SHP77 treated with DMSO at 0.1 percent for 48 hours (cell line): ENCODE data around the gene ORAI3.
"Not testable (repeated sequence)": the region's sequence is repeated elsewhere in the genome, so short reads cannot be mapped to it uniquely, and the experiment has no call there.

Experiments
- DNase-seq: peaks from one replicate; lab custom pipeline; 2025; lab: John Stamatoyannopoulos, UW

Gene ORAI3

DNA sequence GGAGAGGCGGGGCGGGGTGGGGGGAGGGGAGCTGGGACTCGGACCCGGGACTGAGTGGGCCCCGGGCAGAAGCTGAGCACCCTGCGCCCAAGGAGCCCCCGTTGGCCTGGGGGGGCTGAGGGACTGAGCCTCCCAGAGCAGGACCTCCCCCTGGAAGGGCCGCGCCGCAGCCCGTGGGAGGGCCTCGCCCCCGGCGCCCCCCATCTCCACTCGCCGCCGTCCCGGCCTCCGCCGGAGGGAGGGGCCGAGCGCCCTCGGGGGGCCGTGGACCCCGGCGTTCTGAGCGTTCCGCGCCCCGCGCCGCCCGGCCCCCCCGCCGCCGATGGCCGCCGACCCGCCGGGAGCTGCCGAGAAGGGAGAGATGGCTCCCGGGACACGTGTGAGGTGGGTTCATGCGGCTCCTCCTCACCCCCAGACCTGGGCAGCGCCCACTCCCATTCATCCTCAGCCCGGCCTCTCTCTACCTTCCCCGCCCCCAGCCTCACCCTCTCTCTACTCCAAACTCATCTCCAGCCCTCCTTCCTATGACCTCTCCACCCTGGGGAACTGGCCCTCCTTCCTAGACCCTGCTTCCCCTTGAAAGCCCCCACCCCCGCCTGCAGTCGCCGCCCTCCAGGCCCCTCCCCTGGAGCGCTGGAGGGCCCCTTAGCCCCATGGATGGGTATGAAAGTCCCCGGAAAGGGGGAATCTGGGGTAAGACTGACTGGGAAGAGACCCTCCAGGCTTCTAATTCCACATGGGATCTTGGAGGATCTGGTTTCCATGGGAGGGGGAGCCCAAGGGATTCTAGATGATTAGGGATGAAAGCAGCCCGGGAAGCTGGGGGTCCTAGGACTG is 24.6 kb upstream of the ORAI3 start:
- no peak for DNase-seq

DNA sequence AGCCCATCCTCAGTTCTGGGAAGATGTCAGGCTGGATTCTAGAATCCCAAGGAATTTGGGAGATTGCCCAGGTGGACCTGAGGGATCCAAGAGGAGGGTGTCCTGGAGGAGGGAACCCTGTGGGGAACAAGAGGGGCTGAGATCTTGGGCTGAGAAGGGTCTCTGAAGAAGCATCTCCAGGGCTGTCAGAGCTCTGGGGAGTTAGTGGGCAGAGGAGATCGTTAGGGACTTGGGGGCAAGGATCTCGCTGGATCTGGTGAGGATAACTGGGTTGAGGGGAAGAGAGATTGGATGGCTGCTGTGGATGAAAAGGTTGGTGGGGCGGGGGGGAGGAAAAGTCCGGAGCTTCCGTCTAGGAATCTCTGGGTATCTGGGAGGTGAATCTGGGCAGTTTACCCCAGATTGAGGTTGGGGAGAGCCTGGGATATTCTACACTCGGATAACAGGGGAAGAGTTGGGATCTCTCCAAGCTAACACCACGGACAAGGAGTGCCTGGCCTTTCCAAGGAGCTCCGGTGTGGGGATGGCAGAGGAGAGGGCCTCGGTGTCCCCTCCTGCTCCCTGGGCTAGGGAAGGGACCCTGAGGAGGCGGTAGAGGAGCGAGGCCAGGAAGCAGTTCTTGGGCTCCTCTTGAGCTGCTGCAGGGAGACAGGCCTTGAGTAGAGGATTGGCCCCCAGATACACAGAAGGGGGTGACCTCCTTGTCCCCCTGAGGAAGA is 23.8 kb upstream of the ORAI3 start:
- no peak for DNase-seq

DNA sequence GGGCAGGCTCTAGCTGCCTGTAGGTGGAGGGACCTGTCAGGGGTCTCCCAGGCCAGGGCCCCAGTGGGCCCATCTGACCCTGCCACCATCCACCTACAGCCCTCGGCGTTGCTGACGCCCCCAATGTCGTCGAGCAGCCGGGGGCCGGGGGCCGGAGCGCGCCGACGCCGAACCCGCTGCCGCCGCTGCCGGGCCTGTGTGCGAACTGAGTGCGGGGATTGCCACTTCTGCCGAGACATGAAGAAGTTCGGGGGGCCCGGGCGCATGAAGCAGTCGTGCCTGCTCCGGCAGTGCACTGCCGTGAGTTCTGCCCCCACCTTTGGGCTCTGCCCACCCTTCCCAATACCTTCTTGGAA is 23.3 kb upstream of the ORAI3 start:
- DNase-seq = no peak

DNA sequence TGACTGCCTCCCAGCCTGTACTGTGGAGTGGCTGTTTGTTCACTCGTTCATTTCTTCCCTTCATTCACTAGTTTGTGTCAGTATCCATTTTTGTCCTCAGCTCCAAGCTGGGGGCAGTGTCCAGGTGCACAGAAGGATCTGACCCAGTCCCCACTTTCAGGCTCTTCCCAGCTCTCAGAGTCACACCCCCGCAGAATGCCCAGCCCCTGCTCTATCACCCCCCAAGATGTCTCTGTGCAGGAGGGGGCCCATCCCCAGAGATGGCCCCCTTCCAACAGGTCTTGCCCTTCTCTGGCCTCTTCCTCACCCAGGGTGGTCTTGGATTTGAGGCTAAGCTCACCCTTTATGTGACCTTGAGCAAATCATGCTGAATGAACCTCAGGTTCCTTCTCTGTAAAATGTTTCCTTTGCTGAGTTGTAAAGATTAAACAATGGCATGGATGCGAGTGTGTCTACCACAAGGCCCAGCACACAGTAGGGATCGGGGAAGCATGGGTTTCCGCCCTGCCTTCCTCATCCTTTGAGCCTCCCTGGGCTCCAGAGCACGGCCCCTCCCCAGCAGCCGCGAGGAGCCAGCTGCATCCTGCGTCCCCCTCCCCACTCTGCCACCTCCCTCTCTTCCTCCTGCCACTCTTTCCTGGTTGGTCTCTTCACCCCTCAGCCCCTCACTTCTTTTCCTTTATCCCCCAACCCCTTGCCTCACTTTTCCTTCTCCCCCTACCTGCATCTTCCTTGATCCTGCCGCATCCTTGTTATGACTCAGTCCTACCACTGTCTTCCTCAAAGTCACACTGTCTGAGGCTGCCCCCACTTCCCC is 22.7 kb upstream of the ORAI3 start:
- DNase-seq = no peak

DNA sequence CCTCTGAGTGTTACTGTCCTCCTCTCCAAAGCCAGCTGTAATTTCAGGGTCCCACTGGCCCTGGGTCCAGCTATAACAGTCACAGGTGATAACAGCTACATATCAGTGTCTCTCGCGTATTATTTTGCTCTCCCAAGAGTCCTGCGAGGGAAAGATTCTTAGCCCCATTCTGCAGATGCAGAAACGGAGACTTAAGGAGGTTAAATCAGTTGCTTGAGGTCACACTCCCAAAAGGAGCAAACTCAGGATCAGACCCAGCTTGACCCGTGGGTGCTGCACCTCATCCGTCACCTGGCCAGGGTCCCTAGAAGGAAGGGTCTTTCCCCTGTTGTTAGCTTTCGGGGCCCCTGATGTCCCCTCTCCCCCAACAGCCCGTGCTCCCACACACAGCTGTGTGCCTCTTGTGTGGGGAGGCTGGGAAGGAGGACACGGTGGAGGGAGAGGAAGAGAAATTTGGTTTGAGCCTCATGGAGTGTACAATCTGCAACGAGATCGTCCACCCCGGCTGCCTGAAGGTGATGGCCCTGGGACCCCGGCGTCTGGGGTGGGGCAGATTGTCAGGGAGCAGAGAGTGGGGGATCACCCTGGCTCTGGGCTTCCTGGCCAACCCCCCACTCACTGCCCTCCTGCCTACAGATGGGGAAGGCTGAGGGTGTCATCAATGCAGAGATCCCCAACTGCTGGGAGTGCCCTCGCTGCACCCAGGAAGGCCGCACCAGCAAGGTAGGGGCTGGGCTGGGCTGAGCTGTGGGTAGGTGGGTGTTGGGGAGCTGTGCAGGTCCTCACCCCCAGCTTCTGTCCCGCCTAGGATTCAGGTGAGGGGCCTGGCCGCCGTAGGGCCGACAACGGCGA is 21.7 kb upstream of the ORAI3 start:
- DNase-seq = no peak

DNA sequence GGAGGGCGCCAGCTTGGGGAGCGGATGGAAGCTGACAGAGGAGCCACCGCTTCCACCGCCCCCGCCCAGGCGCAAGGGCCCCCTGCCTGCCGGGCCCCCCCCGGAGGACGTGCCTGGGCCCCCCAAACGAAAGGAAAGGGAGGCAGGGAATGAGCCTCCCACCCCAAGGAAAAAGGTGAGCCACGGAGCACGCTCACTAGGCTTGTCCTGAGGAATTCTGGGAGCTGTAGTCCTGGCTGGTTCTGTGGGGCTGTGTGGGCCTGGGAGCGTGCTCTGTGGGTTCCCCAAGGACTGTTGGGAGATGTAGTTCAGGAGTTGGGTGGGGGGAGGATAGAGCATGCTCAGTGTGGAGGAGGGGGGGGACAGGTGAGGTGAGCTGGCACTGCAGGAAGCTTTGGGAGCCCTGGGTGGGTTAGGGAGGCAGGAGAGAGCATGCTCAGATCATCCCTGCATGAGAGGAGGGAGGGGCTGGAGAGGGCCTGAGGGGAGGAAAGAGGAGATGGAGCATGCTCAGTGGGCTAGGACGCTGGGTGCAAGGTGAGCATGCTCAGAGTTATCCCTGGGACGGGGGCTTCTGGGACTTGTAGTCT is 21.0 kb upstream of the ORAI3 start:
- DNase-seq = peak; percentile 36

DNA sequence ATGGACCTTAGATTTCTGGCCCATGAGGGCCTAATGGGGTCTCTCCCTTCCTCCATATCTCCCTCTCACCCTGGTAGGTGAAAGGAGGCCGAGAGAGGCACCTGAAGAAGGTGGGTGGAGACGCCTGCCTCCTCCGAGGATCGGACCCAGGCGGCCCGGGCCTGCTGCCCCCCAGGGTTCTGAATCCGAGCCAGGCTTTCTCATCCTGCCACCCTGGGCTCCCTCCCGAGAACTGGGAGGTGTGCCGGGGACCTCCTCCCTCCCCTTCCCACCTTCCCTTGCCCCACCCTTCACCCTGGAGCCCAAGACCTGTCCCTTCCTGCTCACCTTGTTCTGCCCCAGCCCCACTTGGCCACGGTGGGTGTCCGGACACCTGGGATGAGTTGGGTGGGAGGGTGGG is 20.5 kb upstream of the ORAI3 start:
- no peak for DNase-seq

DNA sequence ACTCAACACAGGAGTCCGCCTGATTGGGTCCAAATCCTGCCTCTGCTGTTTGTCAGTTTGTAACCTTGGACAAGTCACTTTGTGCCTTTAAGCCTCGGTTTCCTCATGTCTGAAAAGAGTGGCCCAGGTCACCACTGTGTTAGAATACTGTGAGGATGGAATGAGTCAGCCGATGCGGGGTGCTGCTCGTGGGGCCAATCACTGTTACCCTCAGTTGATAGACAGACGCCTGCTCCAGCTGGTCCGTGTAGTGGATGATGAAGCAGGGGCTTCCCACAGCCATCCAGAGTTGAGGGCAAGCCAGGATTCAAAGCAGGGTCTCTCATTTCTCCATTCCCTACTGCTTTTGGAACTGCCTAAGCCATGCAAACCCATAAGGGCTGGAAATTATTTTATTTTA is 19.7 kb upstream of the ORAI3 start:
- no peak for DNase-seq

DNA sequence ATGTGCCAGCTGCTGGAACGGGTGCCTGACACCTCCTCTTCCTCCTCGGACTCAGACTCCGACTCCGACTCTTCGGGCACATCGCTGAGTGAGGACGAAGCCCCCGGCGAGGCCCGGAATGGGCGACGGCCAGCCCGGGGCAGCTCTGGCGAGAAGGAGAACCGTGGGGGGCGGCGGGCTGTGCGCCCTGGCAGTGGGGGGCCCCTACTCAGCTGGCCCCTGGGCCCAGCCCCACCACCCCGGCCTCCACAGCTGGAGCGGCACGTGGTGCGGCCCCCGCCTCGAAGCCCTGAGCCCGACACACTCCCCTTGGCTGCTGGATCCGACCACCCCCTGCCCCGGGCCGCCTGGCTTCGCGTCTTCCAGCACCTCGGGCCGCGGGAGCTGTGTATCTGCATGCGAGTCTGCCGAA is 18.7 kb upstream of the ORAI3 start:
- DNase-seq = no peak

DNA sequence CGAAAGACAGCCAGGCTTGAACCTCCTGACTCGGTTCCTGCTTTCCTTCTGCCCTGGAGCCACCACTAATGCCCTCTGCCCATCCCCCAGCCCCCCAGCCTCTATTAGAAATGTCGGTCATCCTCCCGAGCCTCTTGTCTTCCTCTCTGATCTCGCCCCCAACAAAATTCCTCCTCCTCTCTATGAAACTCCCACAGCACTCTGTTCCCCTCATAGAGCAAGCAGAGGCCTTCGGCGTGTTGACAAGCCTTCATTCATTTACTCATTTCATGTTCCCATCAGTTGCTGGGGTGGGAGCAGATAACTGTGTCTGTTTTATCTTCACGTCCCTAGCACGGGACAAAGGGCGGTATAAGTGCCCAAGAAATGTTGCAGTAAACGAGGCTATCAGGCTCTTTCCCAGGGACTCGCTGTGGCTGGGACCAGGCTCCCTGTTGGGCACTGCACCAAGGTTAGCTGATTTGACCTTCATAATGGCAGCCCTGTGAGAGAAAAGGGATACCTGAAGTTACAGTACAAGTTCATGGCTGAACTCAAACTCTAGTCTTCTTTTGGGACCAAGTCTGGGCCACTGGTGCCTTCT is 17.7 kb upstream of the ORAI3 start:
- no peak for DNase-seq

DNA sequence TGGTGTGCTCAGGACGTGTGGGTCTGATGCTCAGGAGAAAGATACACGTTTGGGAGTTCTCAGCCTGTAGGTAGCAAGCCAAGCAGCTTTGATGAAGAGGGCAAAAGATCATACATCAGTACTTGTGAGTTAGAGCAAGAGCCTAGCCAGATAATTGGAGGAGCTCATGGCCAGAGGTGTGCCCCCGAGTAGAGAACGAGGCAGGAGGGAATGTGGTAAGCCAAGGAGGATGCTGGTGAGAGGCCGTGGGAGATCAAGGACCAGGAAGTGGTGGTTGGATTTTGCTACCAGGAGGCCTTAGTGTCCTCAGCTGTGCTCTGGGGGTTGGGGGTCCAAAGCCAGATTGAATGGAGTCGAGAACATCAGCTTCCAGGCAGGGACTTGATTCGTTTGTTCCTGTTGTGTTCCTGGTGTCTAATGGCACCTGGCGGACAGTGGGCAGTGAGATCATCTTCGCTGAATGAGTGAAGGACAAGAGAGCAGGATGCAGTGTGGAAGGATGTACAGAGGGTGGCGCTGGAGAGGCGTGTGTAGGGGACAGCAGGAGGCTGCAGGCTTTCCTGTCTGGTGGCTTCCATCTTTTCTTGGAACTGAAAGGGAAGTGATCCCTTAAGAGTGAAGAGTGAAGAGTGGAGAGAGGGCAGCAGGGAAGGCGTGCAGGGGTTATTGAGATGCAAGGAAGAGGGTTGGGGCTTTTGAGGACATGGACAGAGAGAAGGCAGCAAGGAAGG is 13.9 kb upstream of the ORAI3 start:
- DNase-seq = peak; percentile 66

DNA sequence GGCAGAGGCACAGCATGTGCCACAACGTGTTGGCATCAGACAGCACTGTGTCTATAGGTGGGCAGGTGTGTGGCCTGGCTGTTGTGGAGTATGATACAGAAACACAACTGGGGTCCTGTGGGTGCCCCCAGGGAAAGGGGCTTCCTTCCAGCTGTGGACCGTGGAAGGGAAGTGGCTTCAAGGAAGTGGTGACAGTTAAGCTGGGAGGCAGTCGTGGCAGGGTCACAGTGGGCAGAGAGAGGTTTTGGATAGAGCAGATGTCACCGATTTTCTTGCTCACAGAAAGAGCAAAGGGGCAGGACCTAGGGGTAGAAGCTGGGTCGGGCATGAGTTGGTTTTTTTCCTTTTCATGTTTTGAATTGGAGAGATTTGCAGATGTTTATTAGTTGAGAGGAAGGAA is 11.2 kb upstream of the ORAI3 start:
- no peak for DNase-seq

DNA sequence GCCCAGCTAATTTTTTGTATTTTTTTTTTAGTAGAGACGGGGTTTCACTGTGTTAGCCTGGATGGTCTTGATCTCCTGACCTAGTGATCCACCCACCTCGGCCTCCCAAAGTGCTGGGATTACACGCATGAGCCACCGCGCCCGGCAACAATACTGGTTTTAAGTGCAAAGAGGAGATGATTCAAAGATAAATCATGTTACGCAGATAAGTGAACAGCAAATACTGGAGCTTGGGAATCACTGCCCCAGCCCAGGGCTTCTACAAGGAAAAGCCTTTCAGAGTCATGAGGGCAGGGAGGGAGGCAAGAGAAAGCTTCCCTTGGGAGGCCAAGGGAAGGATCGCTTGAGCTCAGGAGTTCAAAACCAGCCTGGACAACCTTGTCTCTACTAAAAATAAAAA is 9.3 kb upstream of the ORAI3 start:
- not testable (repeated sequence) for DNase-seq

DNA sequence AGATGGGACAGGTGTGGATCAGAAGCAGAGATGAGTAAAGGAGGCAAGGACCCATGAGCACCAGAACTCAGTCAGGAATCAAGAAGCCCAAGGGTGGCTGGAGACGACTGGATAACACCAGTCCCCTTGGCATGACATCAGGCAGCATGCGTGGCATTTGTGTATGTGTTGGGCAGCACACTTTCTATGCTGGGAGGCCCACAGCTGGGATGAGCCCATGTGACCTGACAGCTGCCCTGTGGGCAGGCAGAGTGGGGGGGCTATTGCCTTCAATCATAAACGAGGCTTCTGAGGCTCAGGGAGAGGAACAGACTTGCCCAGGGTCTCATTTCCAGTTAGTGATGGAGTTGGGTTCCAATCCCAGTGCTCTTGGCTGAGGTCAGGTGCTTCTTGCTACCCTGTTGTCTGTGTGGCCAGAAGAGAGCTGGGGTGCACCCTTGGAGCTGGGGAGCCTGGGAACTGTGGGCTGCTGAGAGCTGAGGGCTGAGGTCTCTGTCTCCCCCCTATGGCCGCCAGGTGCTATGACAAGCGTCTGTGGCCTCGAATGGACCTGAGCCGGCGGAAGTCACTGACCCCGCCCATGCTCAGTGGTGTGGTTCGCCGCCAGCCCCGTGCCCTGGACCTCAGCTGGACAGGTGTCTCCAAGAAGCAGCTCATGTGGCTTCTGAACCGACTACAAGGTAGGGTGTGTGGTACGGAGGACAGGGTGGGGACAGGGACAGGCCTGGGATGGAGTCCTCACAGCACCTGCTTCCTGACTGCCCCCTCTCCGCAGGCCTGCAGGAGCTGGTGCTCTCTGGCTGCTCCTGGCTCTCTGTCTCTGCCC is 7.1 kb upstream of the ORAI3 start:
- peak; percentile 74 for DNase-seq

DNA sequence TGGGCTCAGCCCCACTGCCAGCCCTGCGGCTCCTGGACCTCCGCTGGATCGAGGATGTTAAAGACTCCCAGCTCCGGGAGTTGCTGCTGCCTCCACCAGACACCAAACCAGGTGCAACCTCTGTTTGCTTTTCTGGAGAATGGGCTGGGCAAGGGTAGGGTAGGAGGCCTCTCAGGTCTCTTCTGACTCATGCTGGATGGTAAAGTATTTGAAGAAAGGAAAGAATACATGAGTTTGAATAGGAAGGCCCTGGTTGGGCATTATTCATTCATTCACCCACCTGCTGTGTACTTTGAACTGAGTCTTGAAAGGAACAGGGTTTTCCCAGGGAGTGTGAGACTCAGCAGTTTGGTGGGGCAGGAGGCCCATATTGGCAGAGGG is 6.5 kb upstream of the ORAI3 start:
- DNase-seq = no peak

DNA sequence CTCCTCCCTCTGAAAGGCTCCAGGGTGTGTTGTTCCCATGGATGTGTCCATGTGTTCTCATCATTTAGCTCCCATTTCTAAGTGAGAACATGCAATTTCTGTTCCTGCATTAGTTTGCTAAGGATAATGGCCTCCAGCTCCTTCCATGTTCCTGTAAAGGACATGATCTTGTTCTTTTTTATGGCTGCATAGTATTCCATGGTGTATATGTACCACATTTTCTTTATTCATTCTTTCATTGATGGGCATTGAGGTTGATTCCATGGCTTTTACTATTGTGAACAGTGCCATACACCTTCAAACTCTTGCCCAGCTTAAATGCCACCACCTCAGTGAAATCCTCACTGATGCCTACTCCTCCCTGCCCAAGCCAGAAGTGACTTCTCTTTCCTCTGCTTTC is 4.5 kb upstream of the ORAI3 start:
- DNase-seq = no peak

DNA sequence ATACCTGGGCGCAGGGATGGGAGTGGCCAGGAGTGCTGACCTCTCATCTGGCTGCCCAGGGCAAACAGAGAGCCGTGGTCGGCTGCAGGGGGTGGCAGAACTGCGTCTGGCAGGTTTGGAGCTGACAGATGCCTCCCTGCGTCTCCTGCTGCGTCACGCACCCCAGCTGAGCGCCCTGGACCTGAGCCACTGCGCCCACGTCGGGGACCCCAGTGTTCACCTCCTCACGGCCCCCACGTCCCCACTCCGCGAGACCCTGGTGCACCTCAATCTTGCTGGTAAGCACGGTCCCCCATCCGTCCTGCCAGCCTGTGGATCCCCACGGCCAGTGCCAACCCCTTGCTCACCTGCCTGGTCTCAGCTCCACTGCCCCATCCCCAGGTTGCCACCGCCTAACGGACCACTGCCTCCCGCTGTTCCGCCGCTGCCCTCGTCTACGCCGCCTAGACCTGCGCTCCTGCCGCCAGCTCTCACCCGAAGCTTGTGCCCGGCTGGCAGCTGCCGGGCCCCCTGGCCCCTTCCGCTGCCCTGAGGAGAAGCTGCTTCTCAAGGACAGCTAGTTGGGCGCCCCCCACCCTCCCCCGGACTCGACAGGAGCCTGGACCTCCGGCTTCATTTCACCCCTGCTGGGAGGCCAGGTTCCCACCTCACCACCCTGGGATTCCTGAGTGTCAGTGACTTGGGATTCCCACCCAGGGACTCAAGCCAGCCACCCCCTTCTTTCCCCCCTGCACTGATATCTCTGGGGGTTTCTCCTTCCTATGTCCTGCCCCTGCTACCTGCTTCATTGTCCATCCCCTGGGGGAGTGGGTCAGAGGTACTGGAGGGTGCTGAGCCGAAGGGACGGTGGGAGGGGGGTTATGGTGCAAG is 2.0 kb upstream of the ORAI3 start:
- no peak for DNase-seq

DNA sequence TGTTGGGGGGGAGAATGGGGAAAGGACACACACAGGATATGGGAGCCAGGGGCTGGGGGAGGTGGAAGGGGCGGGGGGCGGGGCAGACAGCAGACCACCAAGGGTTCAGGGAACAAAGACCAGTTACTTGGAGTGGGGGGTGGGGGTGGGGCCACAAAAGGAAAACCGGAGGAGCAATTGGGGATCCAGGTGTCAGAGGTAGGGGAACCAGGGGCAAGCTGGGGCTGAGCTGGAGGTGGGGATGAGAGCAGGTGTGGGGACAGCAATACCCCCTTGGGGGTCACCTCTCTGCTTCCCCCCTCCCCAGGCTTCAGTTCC is 1.4 kb upstream of the ORAI3 start:
- no peak for DNase-seq
